Heart left ventricle (tissue), 13 donors: ENCODE results near the gene TNS3.

Experiments
- CTCF ChIP-seq, 12 donors: fragments of 200-600 bp; sonication (generic) in 4 of 12; IDR thresholded peaks; one replicate each; pipeline versions ENCODE4 v1.5.0 to v1.8.0; 2018 to 2022; ENCODE audit warnings: antibody characterized with exemption in 12 of 12, mild to moderate bottlenecking in 5 of 12
- POLR2A ChIP-seq, 2 donors: fragments of 450-650 bp; IDR thresholded peaks; one replicate each; pipeline ENCODE4 v1.6.1; 2017; ENCODE audit warnings: antibody characterized with exemption in 2 of 2, mild to moderate bottlenecking in 2 of 2, moderate library complexity in 2 of 2
- donor health status: ischemic (EF 13 %, LVEDD 7.1; RV severe dilation, severe dysfunction).
- donor health status: DM: no; HTN: yes; CAD: no.
- donor health status: DM: no; HTN: no; CAD: no.
- donor health status: ischemic (EF 25% LVEDD 6.9; RV normal size, moderate dysfunction).
- donor health status: ischemic (EF 25% LVEDD 5.7; RV mildly dilated, moderate dysfunction).
- donor health status: ischemic (EF 35%, LVEDD 5.7; RV mildly dilated, moderate dysfunction).
- donor health status: nonischemic (EF 11% LVEDD 7.7; RV severe dilation, severe dysfunction).
- donor health status: DM: yes; HTN: yes; CAD: no.
- donor health status: PGD.
- donor health status: ischemic (EF 29% LVEDD 5.4; RV normal size, mild dysfunction).
- donor health status: nonischemic (EF 23%, LVEDD 6.1; RV moderate dilation, normal function).

GRCh38 chr7:47492716-47493325 is 89.1 kb downstream of the TNS3 start:
- TF ChIP-seq CTCF (IDR thresholded peaks at IDR 0.05) (no peak), POLR2A (IDR thresholded peaks at IDR 0.05) (no peak)
